ENCODE data around the gene CCNB1IP1.

DNA sequence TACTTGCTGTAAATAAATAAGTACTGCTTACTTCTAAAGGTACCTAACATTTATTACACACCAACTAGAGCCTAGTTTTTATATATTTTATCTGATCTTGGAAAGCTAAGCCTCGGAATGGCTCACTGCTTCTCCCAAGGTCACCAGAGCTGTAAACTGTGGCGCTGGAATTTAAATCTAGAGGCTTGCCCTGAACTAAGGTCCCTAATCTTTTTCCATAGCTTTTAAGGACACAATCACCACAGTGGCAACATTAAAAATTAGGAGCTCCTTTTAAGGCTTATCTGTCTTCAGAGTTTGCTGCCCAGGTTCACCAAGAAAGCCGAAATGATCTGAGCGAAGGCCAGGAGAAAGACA lies 670 bp downstream of the CCNB1IP1 start:
- TF ChIP-seq, protein P1, sequence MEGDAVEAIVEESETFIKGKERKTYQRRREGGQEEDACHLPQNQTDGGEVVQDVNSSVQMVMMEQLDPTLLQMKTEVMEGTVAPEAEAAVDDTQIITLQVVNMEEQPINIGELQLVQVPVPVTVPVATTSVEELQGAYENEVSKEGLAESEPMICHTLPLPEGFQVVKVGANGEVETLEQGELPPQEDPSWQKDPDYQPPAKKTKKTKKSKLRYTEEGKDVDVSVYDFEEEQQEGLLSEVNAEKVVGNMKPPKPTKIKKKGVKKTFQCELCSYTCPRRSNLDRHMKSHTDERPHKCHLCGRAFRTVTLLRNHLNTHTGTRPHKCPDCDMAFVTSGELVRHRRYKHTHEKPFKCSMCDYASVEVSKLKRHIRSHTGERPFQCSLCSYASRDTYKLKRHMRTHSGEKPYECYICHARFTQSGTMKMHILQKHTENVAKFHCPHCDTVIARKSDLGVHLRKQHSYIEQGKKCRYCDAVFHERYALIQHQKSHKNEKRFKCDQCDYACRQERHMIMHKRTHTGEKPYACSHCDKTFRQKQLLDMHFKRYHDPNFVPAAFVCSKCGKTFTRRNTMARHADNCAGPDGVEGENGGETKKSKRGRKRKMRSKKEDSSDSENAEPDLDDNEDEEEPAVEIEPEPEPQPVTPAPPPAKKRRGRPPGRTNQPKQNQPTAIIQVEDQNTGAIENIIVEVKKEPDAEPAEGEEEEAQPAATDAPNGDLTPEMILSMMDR (IDR thresholded peaks at IDR 0.05) = no peak
- TF ChIP-seq POLR2A (IDR thresholded peaks at IDR 0.05) = no peak
